Activated naive CD4-positive, alpha-beta T cell treated with anti-CD3 and anti-CD28 coated beads, Interleukin-2, amount 10 ng/mL, durations not matched to agents 7 days and 5 days (primary cell): Measurements from ENCODE around the gene NUDT12.

Source experiments
- CTCF ChIA-PET: fragments of 350-600 bp; sonication (Branson Sonifier 250); formaldehyde crosslinking; loops from one replicate; lab custom pipeline; 2021; ENCODE audit warnings: antibody characterized with exemption; lab: Charles Lee
- DNase-seq: peaks from one replicate; pipeline ENCODE4 v3.0.0-alpha.2; 2020
- H3K27ac Mint-ChIP-seq: one replicate; pipeline ENCODE4 v1.8.0; 2021; ENCODE audit warnings: mild to moderate bottlenecking, moderate library complexity, mixed read lengths
- H3K27me3 Mint-ChIP-seq: one replicate; pipeline ENCODE4 v1.8.0; 2021; ENCODE audit warnings: mild to moderate bottlenecking, mixed read lengths
- H3K36me3 Mint-ChIP-seq: one replicate; pipeline ENCODE4 v1.8.0; 2021; ENCODE audit warnings: mixed read lengths
- H3K4me1 Mint-ChIP-seq: one replicate; pipeline ENCODE4 v1.8.0; 2021; ENCODE audit warnings: mixed read lengths
- H3K4me3 Mint-ChIP-seq: one replicate; pipeline ENCODE4 v1.8.0; 2021; ENCODE audit warnings: mild to moderate bottlenecking, moderate library complexity, mixed read lengths
- H3K9me3 Mint-ChIP-seq: one replicate; pipeline ENCODE4 v1.8.0; 2021; ENCODE audit warnings: mixed read lengths

Gene NUDT12

DNA sequence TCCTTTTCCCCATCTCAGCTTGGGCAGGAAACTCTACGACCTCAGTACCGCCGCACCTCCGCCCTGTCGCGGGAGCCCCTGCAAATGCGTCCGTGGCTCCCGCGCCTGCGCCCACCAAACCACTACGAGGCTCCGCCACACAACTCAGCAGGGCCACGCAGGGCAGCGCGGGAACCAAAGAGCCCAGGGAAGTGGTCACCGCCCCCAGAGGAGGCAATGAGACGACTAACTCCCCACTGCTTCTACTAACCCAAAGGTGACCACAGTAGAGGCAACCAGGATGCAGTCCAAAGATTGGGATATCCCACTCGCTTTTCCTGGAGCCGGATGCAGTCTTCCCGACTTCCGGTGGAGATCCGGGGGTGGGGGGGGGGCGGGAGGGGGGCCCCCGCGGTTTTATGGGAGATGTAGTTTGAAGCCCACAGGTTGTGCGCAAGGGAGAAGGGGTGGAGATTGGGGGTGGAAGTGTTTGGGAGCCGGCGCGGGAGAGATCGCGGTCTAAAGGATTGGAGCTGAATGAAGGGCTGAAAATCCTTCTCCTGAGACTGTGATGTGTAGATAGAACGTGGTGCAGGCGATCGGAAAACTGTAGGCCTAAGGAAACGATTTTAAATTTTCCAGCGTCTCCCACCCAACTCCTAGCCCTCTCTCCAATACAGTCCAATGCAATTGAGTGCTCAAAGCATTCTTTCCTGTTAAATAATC, at the start of gene NUDT12:
Gene NUDT12 (minus strand): TSS at position 337 of the 705 bp plus-strand sequence. CDS start 2,541 bp downstream, outside the sequence.
- peak within 1 kb of the TSS; percentile 69 for H3K27ac Mint-ChIP-seq
- CTCF ChIA-PET: no interaction called here
- H3K4me1 Mint-ChIP-seq: peaks cover 18% of the 10 kb centered on the region
- H3K27me3 Mint-ChIP-seq: peaks cover 8% of the 10 kb centered on the region
- H3K36me3 Mint-ChIP-seq: no peaks in the 10 kb centered on the region
- DNase-seq: peak; percentile 51
- no peaks in the 10 kb centered on the region for H3K9me3 Mint-ChIP-seq
- peak within 1 kb of the TSS; percentile 79 for H3K4me3 Mint-ChIP-seq

DNA sequence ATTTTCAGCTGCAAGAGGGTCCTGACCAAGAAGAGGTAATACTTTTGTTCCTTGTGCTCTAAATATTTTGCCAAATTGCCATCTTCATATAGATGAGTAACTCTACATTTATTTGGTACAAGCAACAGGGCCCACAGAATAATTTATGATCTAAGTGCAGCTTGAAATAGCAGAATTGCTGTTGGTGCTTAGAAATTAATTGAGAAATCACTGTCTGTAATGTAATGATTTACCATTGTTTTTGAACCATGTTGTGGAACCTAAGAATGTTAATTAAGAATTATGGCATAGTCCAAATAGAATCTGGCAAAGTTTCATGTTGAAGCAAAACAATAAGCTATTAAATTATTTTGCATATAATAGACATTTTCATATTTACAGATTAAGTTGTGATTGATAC, 44.8 kb upstream of the NUDT12 start:
- Mint-ChIP-seq H3K27ac (no peak overlapping the region), H3K36me3 (no peaks in the 10 kb centered on the region), H3K27me3 (no peaks in the 10 kb centered on the region), H3K4me1 (no peaks in the 10 kb centered on the region), H3K9me3 (no peaks in the 10 kb centered on the region), H3K4me3 (no peak overlapping the region)
- no peak for DNase-seq
- CTCF ChIA-PET: interaction anchor here (1.2 to 1.3 kb wide), 2 partner anchors 10 kb away, joined by 3 read pairs; no protein-coding TSS in a partner anchor

DNA sequence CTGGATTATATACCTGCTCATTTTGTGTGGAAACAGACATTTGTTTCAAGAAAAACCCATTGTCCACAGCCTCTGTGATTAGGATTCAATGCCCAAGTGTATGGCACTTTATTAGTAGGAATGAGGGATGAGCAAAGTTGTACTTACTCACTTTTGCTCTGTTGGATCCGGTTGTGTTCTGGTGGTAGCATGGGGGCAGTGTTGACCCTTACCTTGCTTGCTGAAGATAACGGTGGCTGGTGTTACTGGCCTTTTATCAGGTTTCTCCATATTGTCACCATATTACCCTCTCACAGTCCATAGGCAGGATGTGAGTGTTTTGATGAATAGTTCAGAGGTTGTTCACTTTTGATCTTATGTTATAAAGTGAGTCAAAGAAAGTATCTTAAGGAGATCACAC, 42.7 kb upstream of the NUDT12 start:
- CTCF ChIA-PET: no interaction called here
- H3K27me3 Mint-ChIP-seq: no peaks in the 10 kb centered on the region
- no peaks in the 10 kb centered on the region for H3K9me3 Mint-ChIP-seq
- no peak for DNase-seq
- no peaks in the 10 kb centered on the region for H3K4me1 Mint-ChIP-seq
- no peak overlapping the region for H3K27ac Mint-ChIP-seq
- no peak overlapping the region for H3K4me3 Mint-ChIP-seq
- H3K36me3 Mint-ChIP-seq: no peaks in the 10 kb centered on the region

DNA sequence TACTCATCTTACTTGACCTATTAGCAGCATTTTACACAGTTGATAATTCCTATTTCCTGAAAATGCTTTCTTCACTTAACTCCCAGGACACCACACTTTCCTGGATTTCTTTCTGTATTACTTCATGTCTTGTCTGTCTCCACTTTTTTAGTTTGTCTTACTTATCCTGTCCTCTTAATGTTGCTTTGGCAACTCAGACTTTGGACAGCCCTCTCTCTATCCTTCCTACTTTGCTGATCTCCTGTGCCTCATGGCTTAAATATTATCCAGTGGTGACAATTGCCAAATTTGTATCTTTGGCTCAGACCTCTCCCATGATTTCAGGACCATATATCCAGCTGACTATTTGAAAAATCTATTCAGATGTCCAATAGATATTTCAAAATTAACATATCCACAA, 39.8 kb upstream of the NUDT12 start:
- no peak overlapping the region for H3K27ac Mint-ChIP-seq
- H3K4me1 Mint-ChIP-seq: no peaks in the 10 kb centered on the region
- no peak for DNase-seq
- no peak overlapping the region for H3K4me3 Mint-ChIP-seq
- no peaks in the 10 kb centered on the region for H3K36me3 Mint-ChIP-seq
- CTCF ChIA-PET: no interaction called here
- no peaks in the 10 kb centered on the region for H3K27me3 Mint-ChIP-seq
- H3K9me3 Mint-ChIP-seq: no peaks in the 10 kb centered on the region

DNA sequence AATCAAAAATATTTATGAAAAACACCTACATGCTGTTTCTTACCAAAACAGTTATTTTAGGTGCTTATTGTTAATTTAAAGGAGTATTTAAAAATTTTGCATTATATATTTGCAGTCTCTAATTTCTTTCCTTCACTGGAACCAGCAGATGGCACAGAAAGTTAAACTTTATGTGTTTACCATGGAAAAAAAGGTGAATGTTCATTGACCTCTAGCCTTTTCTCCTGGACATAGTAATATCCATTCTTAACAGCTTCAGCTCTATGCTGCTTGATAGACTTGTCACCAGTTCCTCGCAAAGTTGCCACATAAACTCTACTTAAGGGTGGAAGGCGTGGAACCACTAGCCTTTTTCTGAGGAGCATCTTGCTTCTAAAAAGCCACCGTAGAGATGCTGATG, 38.7 kb upstream of the NUDT12 start:
- DNase-seq: no peak
- Mint-ChIP-seq H3K36me3 (no peaks in the 10 kb centered on the region), H3K27ac (no peak overlapping the region), H3K4me1 (no peaks in the 10 kb centered on the region), H3K27me3 (no peaks in the 10 kb centered on the region), H3K9me3 (no peaks in the 10 kb centered on the region), H3K4me3 (no peak overlapping the region)
- CTCF ChIA-PET: no interaction called here

DNA sequence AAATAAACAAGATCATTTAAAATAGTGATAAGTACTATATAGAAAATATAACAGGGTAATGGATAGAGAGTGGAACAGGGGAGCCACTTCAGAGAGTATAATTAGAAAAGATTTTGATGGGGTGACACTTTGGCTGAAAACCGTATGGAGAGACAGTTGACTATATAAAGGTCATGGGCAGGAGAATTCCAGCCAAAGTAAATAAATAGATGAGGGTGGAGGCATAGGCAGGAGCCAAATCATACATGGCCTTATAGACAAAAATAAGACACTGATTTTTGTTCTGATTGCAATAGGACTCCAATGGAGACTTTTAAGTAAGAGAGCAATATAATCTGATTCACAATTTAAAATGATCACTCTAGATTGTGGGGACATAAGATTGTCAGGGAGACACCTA, 37.5 kb upstream of the NUDT12 start:
- no peak overlapping the region for H3K4me3 Mint-ChIP-seq
- no peaks in the 10 kb centered on the region for H3K27me3 Mint-ChIP-seq
- H3K36me3 Mint-ChIP-seq: no peaks in the 10 kb centered on the region
- H3K4me1 Mint-ChIP-seq: no peaks in the 10 kb centered on the region
- CTCF ChIA-PET: no interaction called here
- no peaks in the 10 kb centered on the region for H3K9me3 Mint-ChIP-seq
- no peak overlapping the region for H3K27ac Mint-ChIP-seq
- no peak for DNase-seq

DNA sequence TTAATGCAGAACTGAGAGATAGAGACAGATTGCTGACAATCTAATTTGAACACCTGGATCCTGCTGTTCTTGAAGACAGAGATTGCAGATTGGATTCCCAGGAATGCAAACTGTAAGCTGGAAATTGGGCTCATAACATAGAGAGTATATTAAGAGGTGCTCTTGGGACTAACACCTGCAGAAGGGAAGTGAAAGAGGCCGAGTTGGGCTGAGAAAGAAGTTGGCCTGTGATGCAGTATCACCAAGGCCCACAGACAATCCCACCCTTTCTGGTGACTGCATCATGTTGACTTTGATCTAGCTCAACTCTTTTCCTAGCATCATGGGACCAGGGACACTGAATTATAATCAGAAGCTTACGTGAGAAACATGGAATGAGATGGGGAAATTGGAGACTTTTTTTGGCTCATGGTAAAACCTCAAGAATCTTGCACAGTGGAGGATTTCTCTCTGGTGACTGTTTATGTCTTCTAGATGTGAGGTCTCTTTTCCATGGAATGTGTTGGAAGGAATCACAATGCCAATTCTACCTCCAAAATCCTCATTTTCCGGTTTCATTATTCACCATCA, 36.5 kb upstream of the NUDT12 start:
- Mint-ChIP-seq H3K4me1 (no peaks in the 10 kb centered on the region), H3K4me3 (no peak overlapping the region), H3K36me3 (no peaks in the 10 kb centered on the region), H3K27ac (no peak overlapping the region), H3K27me3 (no peaks in the 10 kb centered on the region), H3K9me3 (no peaks in the 10 kb centered on the region)
- CTCF ChIA-PET: no interaction called here
- no peak for DNase-seq

DNA sequence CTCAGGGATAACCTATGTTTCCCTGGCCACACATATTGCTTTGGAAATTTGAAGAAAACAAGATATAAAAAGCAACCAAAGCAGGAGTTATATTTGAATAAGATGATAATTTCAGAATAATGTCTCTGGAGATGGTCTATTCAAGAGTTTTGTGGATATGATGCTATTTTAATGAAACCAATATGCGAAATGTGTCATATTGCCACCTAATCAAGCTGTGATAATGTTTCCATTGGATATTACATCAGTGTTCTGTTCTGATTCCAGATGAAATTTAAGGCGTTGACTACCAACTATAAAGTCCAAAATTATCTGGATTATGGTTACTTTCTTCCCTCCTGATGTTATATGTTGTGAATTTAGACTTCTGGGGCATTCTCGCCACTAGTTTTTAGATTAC, 27.6 kb upstream of the NUDT12 start:
- DNase-seq: no peak
- Mint-ChIP-seq H3K27ac (no peak overlapping the region), H3K27me3 (peaks cover 3% of the 10 kb centered on the region), H3K36me3 (no peaks in the 10 kb centered on the region), H3K4me3 (no peak overlapping the region), H3K9me3 (no peaks in the 10 kb centered on the region), H3K4me1 (no peaks in the 10 kb centered on the region)
- CTCF ChIA-PET: no interaction called here

DNA sequence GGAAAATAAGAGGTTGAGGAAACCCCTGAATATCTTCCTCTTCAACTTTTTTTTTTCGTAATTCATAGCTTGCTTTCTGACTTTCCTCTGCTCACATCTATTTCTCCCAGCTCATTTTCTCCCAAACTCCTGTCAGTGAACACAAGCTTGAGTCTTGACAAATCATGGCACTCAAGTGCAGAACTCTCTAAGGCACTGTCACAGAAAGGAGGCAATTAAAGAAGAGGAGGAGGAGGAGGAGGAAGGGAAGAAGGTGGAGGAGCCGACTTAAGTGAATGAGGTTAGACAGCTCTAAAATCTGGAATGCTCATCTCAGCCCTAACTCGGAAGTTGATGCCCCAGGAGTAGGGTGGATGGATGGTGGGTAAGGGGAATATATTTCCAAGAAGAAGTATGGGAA, 27.2 kb upstream of the NUDT12 start:
- no peaks in the 10 kb centered on the region for H3K9me3 Mint-ChIP-seq
- H3K4me1 Mint-ChIP-seq: no peaks in the 10 kb centered on the region
- no peak overlapping the region for H3K4me3 Mint-ChIP-seq
- DNase-seq: no peak
- H3K36me3 Mint-ChIP-seq: no peaks in the 10 kb centered on the region
- H3K27ac Mint-ChIP-seq: no peak overlapping the region
- CTCF ChIA-PET: no interaction called here
- H3K27me3 Mint-ChIP-seq: peaks cover 3% of the 10 kb centered on the region

DNA sequence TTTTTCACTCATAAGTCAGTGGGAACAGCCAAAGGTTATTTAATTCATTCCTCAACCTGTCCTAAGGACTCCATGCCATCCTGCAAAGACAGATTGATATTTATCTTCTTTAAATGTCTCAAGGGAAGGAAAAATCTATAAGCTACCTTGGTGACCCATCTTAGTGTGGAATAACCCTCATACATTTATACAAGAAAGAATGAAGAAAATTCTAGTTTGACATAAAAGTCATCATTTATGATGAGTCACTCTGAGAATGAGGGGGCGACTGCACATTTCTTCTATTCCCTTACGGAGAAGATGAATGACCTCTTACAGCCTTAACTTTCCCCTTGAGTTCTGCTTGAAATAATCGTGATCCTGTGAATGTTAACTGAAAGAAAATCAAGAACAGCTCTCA, 26.8 kb upstream of the NUDT12 start:
- Mint-ChIP-seq H3K27ac (no peak overlapping the region), H3K27me3 (peaks cover 3% of the 10 kb centered on the region), H3K4me1 (no peaks in the 10 kb centered on the region), H3K9me3 (no peaks in the 10 kb centered on the region), H3K4me3 (no peak overlapping the region), H3K36me3 (no peaks in the 10 kb centered on the region)
- DNase-seq: no peak
- CTCF ChIA-PET: no interaction called here

DNA sequence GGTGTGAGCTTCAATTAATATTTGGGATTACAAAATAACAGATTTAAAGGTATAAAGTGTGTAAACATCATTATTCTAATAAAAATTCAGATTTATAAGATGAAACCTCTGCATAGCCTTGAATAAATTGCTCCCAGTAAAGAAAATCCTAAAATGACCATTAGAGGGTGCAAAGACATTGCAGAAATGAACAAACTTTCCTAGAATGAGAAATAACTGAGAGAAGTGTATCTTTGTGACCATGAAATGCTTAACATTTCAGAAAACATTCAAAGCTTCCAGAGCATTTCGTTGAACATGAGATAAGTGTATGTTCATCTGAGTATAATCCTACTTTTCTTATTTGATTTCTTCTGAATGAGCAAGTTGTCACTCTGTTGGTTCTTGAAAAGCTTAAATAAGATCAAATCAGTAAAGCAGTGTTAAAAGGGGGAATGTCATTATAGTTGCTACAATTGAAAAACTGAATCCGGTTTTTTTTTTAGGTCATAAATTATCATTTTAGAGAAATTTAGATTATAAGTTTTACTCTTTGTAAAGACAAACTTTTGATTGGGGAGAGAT, 24.7 kb upstream of the NUDT12 start:
- H3K36me3 Mint-ChIP-seq: no peaks in the 10 kb centered on the region
- DNase-seq: no peak
- H3K27me3 Mint-ChIP-seq: peaks cover 3% of the 10 kb centered on the region
- CTCF ChIA-PET: no interaction called here
- H3K4me3 Mint-ChIP-seq: no peak overlapping the region
- no peaks in the 10 kb centered on the region for H3K9me3 Mint-ChIP-seq
- H3K27ac Mint-ChIP-seq: no peak overlapping the region
- no peaks in the 10 kb centered on the region for H3K4me1 Mint-ChIP-seq

DNA sequence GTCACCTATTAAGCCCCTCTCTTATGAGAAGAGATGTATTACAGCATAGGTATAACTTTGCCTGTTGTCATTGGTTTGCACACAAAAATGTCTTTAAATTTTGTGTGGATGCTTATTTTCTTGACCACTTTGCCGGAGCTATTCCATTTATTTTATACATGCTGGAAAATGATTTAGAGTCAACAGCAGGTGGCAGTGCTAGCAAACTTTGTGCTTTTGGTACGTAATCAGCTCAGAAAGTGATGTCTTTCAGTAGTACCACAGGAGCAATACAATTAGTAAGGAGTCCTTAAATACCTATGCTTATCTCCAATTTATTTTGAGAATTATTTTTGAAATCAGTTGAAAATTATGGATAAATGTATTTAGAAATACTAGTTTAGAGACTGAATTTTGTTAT, 19.8 kb upstream of the NUDT12 start:
- Mint-ChIP-seq H3K9me3 (no peaks in the 10 kb centered on the region), H3K36me3 (no peaks in the 10 kb centered on the region), H3K27me3 (no peaks in the 10 kb centered on the region), H3K4me1 (no peaks in the 10 kb centered on the region), H3K4me3 (no peak overlapping the region), H3K27ac (no peak overlapping the region)
- no peak for DNase-seq
- CTCF ChIA-PET: interaction anchor here (0.6 to 3.4 kb wide), 3 partner anchors 11 to 830 kb away, joined by 3 to 10 read pairs (median 3); no protein-coding TSS in a partner anchor

DNA sequence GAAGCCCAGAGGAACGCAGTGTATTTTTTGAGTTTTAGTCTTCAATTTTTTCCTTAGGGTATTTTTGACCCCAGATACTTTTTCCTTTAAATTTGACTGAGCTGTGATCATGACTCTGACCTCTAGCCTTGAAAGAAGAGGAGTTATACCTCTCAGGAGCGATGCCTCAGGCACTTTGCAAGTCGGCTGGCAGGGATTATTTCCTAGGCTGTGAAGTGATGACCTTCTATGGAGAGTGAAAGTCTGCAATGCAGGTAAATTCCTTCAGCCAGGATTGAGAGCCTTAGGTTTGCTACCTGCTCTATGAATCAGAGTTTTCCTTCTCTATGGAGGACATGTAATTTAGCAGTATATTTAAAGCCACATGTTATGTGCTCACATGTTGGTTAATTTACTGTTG, 10.8 kb upstream of the NUDT12 start:
- CTCF ChIA-PET: no interaction called here
- H3K27ac Mint-ChIP-seq: no peak overlapping the region

DNA sequence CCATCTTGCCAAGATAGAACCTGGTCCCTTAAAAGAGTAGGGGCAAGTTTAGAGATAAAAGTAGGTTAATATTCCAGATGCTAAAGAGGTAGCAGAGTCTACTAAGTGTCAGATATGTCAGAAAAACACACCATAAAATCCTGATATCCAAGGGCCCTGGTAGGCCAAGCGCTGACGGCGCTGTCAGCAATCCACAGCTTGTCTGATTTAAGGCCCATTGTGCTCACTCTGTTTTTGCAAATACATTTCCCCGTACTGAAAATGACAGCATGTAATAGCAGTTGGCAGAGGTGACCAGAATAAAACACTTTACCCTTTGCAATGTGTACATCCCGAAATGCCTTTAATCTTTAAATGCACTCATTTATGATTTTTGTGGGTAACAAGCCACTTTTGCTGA, 9.9 kb upstream of the NUDT12 start:
- DNase-seq: no peak
- Mint-ChIP-seq H3K36me3 (no peaks in the 10 kb centered on the region), H3K4me1 (no peaks in the 10 kb centered on the region), H3K4me3 (no peak overlapping the region), H3K9me3 (no peaks in the 10 kb centered on the region), H3K27ac (no peak overlapping the region), H3K27me3 (no peaks in the 10 kb centered on the region)
- CTCF ChIA-PET: no interaction called here

More for the DNA sequence above, 10.8 kb upstream of the NUDT12 start:
- no peaks in the 10 kb centered on the region for H3K9me3 Mint-ChIP-seq
- no peaks in the 10 kb centered on the region for H3K36me3 Mint-ChIP-seq
- no peak for DNase-seq
- no peaks in the 10 kb centered on the region for H3K4me1 Mint-ChIP-seq
- H3K4me3 Mint-ChIP-seq: no peak overlapping the region
- no peaks in the 10 kb centered on the region for H3K27me3 Mint-ChIP-seq

DNA sequence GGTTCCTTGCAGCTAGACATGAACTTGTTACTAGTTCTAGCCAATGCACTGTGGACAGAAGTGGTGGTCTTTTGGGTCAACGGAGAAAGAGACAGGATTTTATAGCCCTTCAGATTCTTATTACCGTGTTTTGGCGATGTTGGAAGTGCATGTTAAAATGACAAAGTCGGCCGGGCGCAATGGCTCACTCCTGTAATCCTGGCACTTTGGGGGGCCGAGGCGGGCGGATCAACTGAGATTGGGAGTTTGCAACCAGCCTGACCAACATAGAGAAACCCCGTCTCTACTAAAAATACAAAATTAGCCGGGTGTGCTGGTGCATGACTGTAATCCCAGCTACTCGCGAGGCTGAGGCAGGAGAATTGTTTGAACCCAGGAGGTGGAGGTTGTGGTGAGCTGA, 9.1 kb upstream of the NUDT12 start:
- H3K27ac Mint-ChIP-seq: no peak overlapping the region
- CTCF ChIA-PET: no interaction called here

More for the DNA sequence above, 9.1 kb upstream of the NUDT12 start:
- H3K36me3 Mint-ChIP-seq: no peaks in the 10 kb centered on the region
- H3K4me1 Mint-ChIP-seq: no peaks in the 10 kb centered on the region
- no peaks in the 10 kb centered on the region for H3K27me3 Mint-ChIP-seq
- no peak overlapping the region for H3K4me3 Mint-ChIP-seq
- DNase-seq: no peak
- H3K9me3 Mint-ChIP-seq: no peaks in the 10 kb centered on the region
